Natural killer cell (primary cell): ENCODE results near the gene RTKN2. TPM values are rescaled to one million over a fixed set of nuclear protein-coding genes. Genes with fewer than 3 reads are reported as not detected.

Source experiments
- ATAC-seq, 3 donors: fragments of 150-1000 bp in 2 of 3; fragments of 200-7000 bp in 1 of 3; cut with Tn5 transposase; 1 replicate in 1 of 3; 2 replicates in 2 of 3; pipeline ENCODE4 v1.10.0; 2021; ENCODE audit warnings: mild to moderate bottlenecking in 2 of 3, moderate library complexity in 2 of 3
- DNase-seq, 2 donors: peaks; one replicate each; pipeline versions ENCODE4 v3.0.0 to v3.0.0-alpha.2; 2013 to 2021; ENCODE audit warnings: mixed read lengths in 1 of 2
- H3K27ac ChIP-seq: one replicate; pipeline ENCODE4 v1.5.1; 2013; ENCODE audit warnings: mild to moderate bottlenecking, low read length
- H3K27me3 ChIP-seq: one replicate; pipeline ENCODE4 v1.6.1; 2013; ENCODE audit warnings: low read length; ENCODE audit not compliant: control insufficient read depth, insufficient read depth
- H3K36me3 ChIP-seq: one replicate; pipeline ENCODE4 v1.6.1; 2013; ENCODE audit warnings: low read length; ENCODE audit not compliant: control insufficient read depth, insufficient read depth
- H3K4me1 ChIP-seq: one replicate; pipeline ENCODE4 v1.6.1; 2013; ENCODE audit warnings: low read length; ENCODE audit not compliant: control insufficient read depth, insufficient read depth
- H3K4me3 ChIP-seq: one replicate; pipeline ENCODE4 v1.5.1; 2013; ENCODE audit warnings: low read length
- H3K9me3 ChIP-seq: one replicate; pipeline ENCODE4 v1.6.1; 2013; ENCODE audit warnings: low read length; ENCODE audit not compliant: control insufficient read depth, insufficient read depth
- H3K27ac Mint-ChIP-seq, 2 donors: one replicate each; pipeline ENCODE4 v1.8.0; 2022; ENCODE audit warnings: mild to moderate bottlenecking in 2 of 2, mixed read lengths in 2 of 2, moderate library complexity in 1 of 2
- H3K27me3 Mint-ChIP-seq, 2 donors: one replicate each; pipeline ENCODE4 v1.8.0; 2022; ENCODE audit warnings: low read depth in 2 of 2, mixed read lengths in 2 of 2
- H3K36me3 Mint-ChIP-seq: one replicate; pipeline ENCODE4 v1.8.0; 2022; ENCODE audit warnings: mixed read lengths
- H3K4me1 Mint-ChIP-seq, 2 donors: one replicate each; pipeline ENCODE4 v1.8.0; 2022; ENCODE audit warnings: mixed read lengths in 2 of 2
- H3K4me3 Mint-ChIP-seq: one replicate; pipeline ENCODE4 v1.8.0; 2022; ENCODE audit warnings: mild to moderate bottlenecking, moderate library complexity, mixed read lengths
- H3K9me3 Mint-ChIP-seq, 2 donors: one replicate each; pipeline ENCODE4 v1.8.0; 2022; ENCODE audit warnings: mixed read lengths in 2 of 2
- CTCF ChIP-seq: fragments of 200-600 bp; IDR thresholded peaks from one replicate; pipeline ENCODE4 v1.8.0; 2022; ENCODE audit warnings: antibody characterized with exemption
- WGBS: methylation state at CpG from one replicate; pipeline ENCODE4 v1.1.7; 2013; ENCODE audit warnings: missing lambda C conversion rate; ENCODE audit not compliant: insufficient coverage; 5-methylcytosine and 5-hydroxymethylcytosine counted together
- intact Hi-C: fragments of 100-400 bp; cut with micrococcal nuclease; formaldehyde crosslinking; loops from one replicate; pipeline ENCODE4 v1.14.2; 2022
- total RNA-seq, 4 donors: library from RNA; stranded (reverse); fragments of 120-200 nt in 1 of 4; gene quantifications; one replicate each; pipeline versions ENCODE4 v1.2.3 to v1.2.4, GENCODE V29; 2013 to 2022

Gene RTKN2
- total RNA-seq, 3 donors from 2014 or later (not counting 1 experiment from before 2014, with no cell fraction given), result 0.31 to 0.61 (median 0.33) TPM

GRCh38 chr10:62193479-62193878, 75.2 kb downstream of the RTKN2 start:
- DNase-seq (no peak), ATAC-seq (no peak)
- no peak overlapping the region for H3K4me3 Mint-ChIP-seq
- H3K27me3 Mint-ChIP-seq, result no peaks in the 10 kb centered on the region
- Histone ChIP-seq H3K36me3 (no peaks in the 10 kb centered on the region), H3K4me1 (no peaks in the 10 kb centered on the region), H3K4me3 (no peak overlapping the region), H3K9me3 (no peaks in the 10 kb centered on the region), H3K27ac (no peak overlapping the region), H3K27me3 (no peaks in the 10 kb centered on the region)
- H3K9me3 Mint-ChIP-seq, result no peaks in the 10 kb centered on the region
- TF ChIP-seq CTCF, result no peak
- intact Hi-C loops, result no loop called here
- no peak overlapping the region for H3K27ac Mint-ChIP-seq
- no peaks in the 10 kb centered on the region for H3K4me1 Mint-ChIP-seq
- 97% methylated on average over 2 of the region's 3 CpGs for WGBS
- H3K36me3 Mint-ChIP-seq, result no peaks in the 10 kb centered on the region

- WGBS, result 100% methylated on average over 1 of the region's 1 CpG
- H3K27me3 Mint-ChIP-seq, result no peaks in the 10 kb centered on the region
- Histone ChIP-seq H3K9me3 (no peaks in the 10 kb centered on the region), H3K27ac (no peak overlapping the region), H3K36me3 (no peaks in the 10 kb centered on the region), H3K4me1 (no peaks in the 10 kb centered on the region), H3K27me3 (no peaks in the 10 kb centered on the region), H3K4me3 (no peak overlapping the region)
- no peak for TF ChIP-seq CTCF
- peaks cover 7 to 10% of the 10 kb centered on the region in 2 donors for H3K4me1 Mint-ChIP-seq
- ATAC-seq, result no peak
- intact Hi-C loops, result no loop called here
- no peak overlapping the region for H3K4me3 Mint-ChIP-seq
- no peak for DNase-seq
- no peaks in the 10 kb centered on the region for H3K9me3 Mint-ChIP-seq
- no peaks in the 10 kb centered on the region for H3K36me3 Mint-ChIP-seq
- no peak overlapping the region for H3K27ac Mint-ChIP-seq
Measured at GRCh38 chr10:62189131-62189530, 79.5 kb downstream of the RTKN2 start.

GRCh38 chr10:62188021-62188616, 80.5 kb downstream of the RTKN2 start:
- TF ChIP-seq CTCF, result no peak
- Histone ChIP-seq H3K9me3 (no peaks in the 10 kb centered on the region), H3K36me3 (no peaks in the 10 kb centered on the region), H3K4me1 (no peaks in the 10 kb centered on the region), H3K4me3 (no peak overlapping the region), H3K27ac (no peak overlapping the region), H3K27me3 (no peaks in the 10 kb centered on the region)
- intact Hi-C loops, result no loop called here
- Mint-ChIP-seq H3K4me1 (peaks cover 16 to 20% of the 10 kb centered on the region in 2 donors), H3K9me3 (no peaks in the 10 kb centered on the region), H3K36me3 (no peaks in the 10 kb centered on the region), H3K27ac (no peak overlapping the region), H3K27me3 (no peaks in the 10 kb centered on the region), H3K4me3 (no peak overlapping the region)
- WGBS, result 95% methylated on average over 8 of the region's 8 CpGs
- no peak for DNase-seq
- ATAC-seq, result no peak
